Measurements from ENCODE around the gene GRIA3.

GRIA3 gene

GRCh38 chrX:123487669-123488068 is 303.6 kb downstream of the GRIA3 start:
- no peaks in the 10 kb centered on the region for H3K36me3 ChIP-seq (ENCODE audit: control insufficient read depth in 1 of 2, insufficient read depth in 2 of 2, low read depth in 1 of 2, low read length in 2 of 2)
- H3K79me1 ChIP-seq (replicated peaks; ENCODE audit: low read length, poor library complexity, severe bottlenecking), result no peaks in the 10 kb centered on the region
- no peak overlapping the region for H3K4me3 ChIP-seq (ENCODE audit: insufficient read depth in 1 of 2, low read depth in 1 of 2, low read length in 2 of 2)
- H3K23ac ChIP-seq (ENCODE audit: low read length in 2 of 2), result no peak overlapping the region
- H3K9ac ChIP-seq (ENCODE audit: low read length), result no peak overlapping the region
- no peak overlapping the region for H4K8ac ChIP-seq (ENCODE audit: low read length)
- H4K91ac ChIP-seq (ENCODE audit: low read length), result no peak overlapping the region
- no peaks in the 10 kb centered on the region for H3K9me3 ChIP-seq (ENCODE audit: control insufficient read depth, low read length)
- H3K27ac ChIP-seq (ENCODE audit: low read length, poor library complexity, severe bottlenecking), result no peak overlapping the region
- 44% methylated on average over 1 of the region's 3 CpGs for WGBS
- no peak overlapping the region for H2AK5ac ChIP-seq (ENCODE audit: low read length, severe bottlenecking)
- no peak overlapping the region for H2BK12ac ChIP-seq (ENCODE audit: low read length in 2 of 2)
- H2AFZ ChIP-seq (ENCODE audit: low read depth, low read length), result no peak overlapping the region
- no peaks in the 10 kb centered on the region for H3K4me1 ChIP-seq (ENCODE audit: control insufficient read depth, insufficient read depth, low read depth, low read length)
- H2BK120ac ChIP-seq (ENCODE audit: low read depth, low read length), result no peak overlapping the region
- H3K4ac ChIP-seq (ENCODE audit: low read depth in 1 of 2, low read length in 2 of 2), result no peak overlapping the region
- no peak for DNase-seq
- no peak overlapping the region for H3K18ac ChIP-seq (ENCODE audit: low read depth in 1 of 2, low read length in 2 of 2)
- H2BK5ac ChIP-seq (ENCODE audit: low read depth, low read length, poor library complexity, severe bottlenecking), result no peak overlapping the region
- no peak overlapping the region for H3K4me2 ChIP-seq (ENCODE audit: low read length, poor library complexity, severe bottlenecking)
- no peak overlapping the region for H3K14ac ChIP-seq (ENCODE audit: low read length in 2 of 2)
- H3K27me3 ChIP-seq (ENCODE audit: control insufficient read depth in 1 of 2, insufficient read depth in 1 of 2, low read length in 2 of 2), result no peaks in the 10 kb centered on the region
- no peak overlapping the region for H2BK15ac ChIP-seq (ENCODE audit: low read depth, poor library complexity, severe bottlenecking)

GRCh38 chrX:123489011-123489410 is 304.9 kb downstream of the GRIA3 start:
- peak; percentile 2 for DNase-seq
- no peak overlapping the region for H2AFZ ChIP-seq (ENCODE audit: low read depth, low read length)
- no peak overlapping the region for H3K4me2 ChIP-seq (ENCODE audit: low read length, poor library complexity, severe bottlenecking)
- no peaks in the 10 kb centered on the region for H3K36me3 ChIP-seq (ENCODE audit: control insufficient read depth in 1 of 2, insufficient read depth in 2 of 2, low read depth in 1 of 2, low read length in 2 of 2)
- no peak overlapping the region for H3K23ac ChIP-seq (ENCODE audit: low read length in 2 of 2)
- no peaks in the 10 kb centered on the region for H3K79me1 ChIP-seq (replicated peaks; ENCODE audit: low read length, poor library complexity, severe bottlenecking)
- no peak overlapping the region for H4K91ac ChIP-seq (ENCODE audit: low read length)
- no peak overlapping the region for H2BK5ac ChIP-seq (ENCODE audit: low read depth, low read length, poor library complexity, severe bottlenecking)
- H3K4me1 ChIP-seq (ENCODE audit: control insufficient read depth, insufficient read depth, low read depth, low read length), result no peaks in the 10 kb centered on the region
- H2AK5ac ChIP-seq (ENCODE audit: low read length, severe bottlenecking), result no peak overlapping the region
- H3K9me3 ChIP-seq (ENCODE audit: control insufficient read depth, low read length), result no peaks in the 10 kb centered on the region
- no peak overlapping the region for H3K4me3 ChIP-seq (ENCODE audit: insufficient read depth in 1 of 2, low read depth in 1 of 2, low read length in 2 of 2)
- no peaks in the 10 kb centered on the region for H3K27me3 ChIP-seq (ENCODE audit: control insufficient read depth in 1 of 2, insufficient read depth in 1 of 2, low read length in 2 of 2)
- H3K14ac ChIP-seq (ENCODE audit: low read length in 2 of 2), result no peak overlapping the region
- no peak overlapping the region for H2BK120ac ChIP-seq (ENCODE audit: low read depth, low read length)
- no peak overlapping the region for H2BK15ac ChIP-seq (ENCODE audit: low read depth, poor library complexity, severe bottlenecking)
- H3K9ac ChIP-seq (ENCODE audit: low read length), result no peak overlapping the region
- no peak overlapping the region for H3K18ac ChIP-seq (ENCODE audit: low read depth in 1 of 2, low read length in 2 of 2)
- no peak overlapping the region for H3K4ac ChIP-seq (ENCODE audit: low read depth in 1 of 2, low read length in 2 of 2)
- WGBS, result no CpG with 5 or more reads among the region's 1 CpG
- no peak overlapping the region for H2BK12ac ChIP-seq (ENCODE audit: low read length in 2 of 2)
- H3K27ac ChIP-seq (ENCODE audit: low read length, poor library complexity, severe bottlenecking), result no peak overlapping the region
- H4K8ac ChIP-seq (ENCODE audit: low read length), result no peak overlapping the region

- H2AK5ac ChIP-seq (ENCODE audit: low read length, severe bottlenecking), result no peak overlapping the region
- H3K9me3 ChIP-seq (ENCODE audit: control insufficient read depth, low read length), result no peaks in the 10 kb centered on the region
- H3K79me1 ChIP-seq (replicated peaks; ENCODE audit: low read length, poor library complexity, severe bottlenecking), result no peaks in the 10 kb centered on the region
- no peaks in the 10 kb centered on the region for H3K27me3 ChIP-seq (ENCODE audit: control insufficient read depth in 1 of 2, insufficient read depth in 1 of 2, low read length in 2 of 2)
- no peak overlapping the region for H3K14ac ChIP-seq (ENCODE audit: low read length in 2 of 2)
- no peak overlapping the region for H4K8ac ChIP-seq (ENCODE audit: low read length)
- no peak for DNase-seq
- H3K4me1 ChIP-seq (ENCODE audit: control insufficient read depth, insufficient read depth, low read depth, low read length), result no peaks in the 10 kb centered on the region
- H2AFZ ChIP-seq (ENCODE audit: low read depth, low read length), result no peak overlapping the region
- H2BK5ac ChIP-seq (ENCODE audit: low read depth, low read length, poor library complexity, severe bottlenecking), result no peak overlapping the region
- H3K36me3 ChIP-seq (ENCODE audit: control insufficient read depth in 1 of 2, insufficient read depth in 2 of 2, low read depth in 1 of 2, low read length in 2 of 2), result no peaks in the 10 kb centered on the region
- no peak overlapping the region for H2BK15ac ChIP-seq (ENCODE audit: low read depth, poor library complexity, severe bottlenecking)
- H3K4me3 ChIP-seq (ENCODE audit: insufficient read depth in 1 of 2, low read depth in 1 of 2, low read length in 2 of 2), result no peak overlapping the region
- H3K4ac ChIP-seq (ENCODE audit: low read depth in 1 of 2, low read length in 2 of 2), result no peak overlapping the region
- no peak overlapping the region for H3K23ac ChIP-seq (ENCODE audit: low read length in 2 of 2)
- H3K27ac ChIP-seq (ENCODE audit: low read length, poor library complexity, severe bottlenecking), result no peak overlapping the region
- 56% methylated on average over 1 of the region's 1 CpG for WGBS
- H3K4me2 ChIP-seq (ENCODE audit: low read length, poor library complexity, severe bottlenecking), result no peak overlapping the region
- H2BK12ac ChIP-seq (ENCODE audit: low read length in 2 of 2), result no peak overlapping the region
- H2BK120ac ChIP-seq (ENCODE audit: low read depth, low read length), result no peak overlapping the region
- H3K9ac ChIP-seq (ENCODE audit: low read length), result no peak overlapping the region
- no peak overlapping the region for H3K18ac ChIP-seq (ENCODE audit: low read depth in 1 of 2, low read length in 2 of 2)
- no peak overlapping the region for H4K91ac ChIP-seq (ENCODE audit: low read length)
Observed at GRCh38 chrX:123493857-123494256, 309.8 kb downstream of the GRIA3 start.

GRCh38 chrX:123499787-123500186 is 315.7 kb downstream of the GRIA3 start:
- H4K8ac ChIP-seq (ENCODE audit: low read length), result no peak overlapping the region
- no peak overlapping the region for H2BK15ac ChIP-seq (ENCODE audit: low read depth, poor library complexity, severe bottlenecking)
- H3K9me3 ChIP-seq (ENCODE audit: control insufficient read depth, low read length), result no peaks in the 10 kb centered on the region
- H2BK5ac ChIP-seq (ENCODE audit: low read depth, low read length, poor library complexity, severe bottlenecking), result no peak overlapping the region
- no peak overlapping the region for H2AFZ ChIP-seq (ENCODE audit: low read depth, low read length)
- H2BK12ac ChIP-seq (ENCODE audit: low read length in 2 of 2), result no peak overlapping the region
- no peak overlapping the region for H3K4me2 ChIP-seq (ENCODE audit: low read length, poor library complexity, severe bottlenecking)
- no peak overlapping the region for H3K9ac ChIP-seq (ENCODE audit: low read length)
- H3K4me1 ChIP-seq (ENCODE audit: control insufficient read depth, insufficient read depth, low read depth, low read length), result no peaks in the 10 kb centered on the region
- no peak overlapping the region for H4K91ac ChIP-seq (ENCODE audit: low read length)
- no peaks in the 10 kb centered on the region for H3K27me3 ChIP-seq (ENCODE audit: control insufficient read depth in 1 of 2, insufficient read depth in 1 of 2, low read length in 2 of 2)
- DNase-seq, result no peak
- H3K36me3 ChIP-seq (ENCODE audit: control insufficient read depth in 1 of 2, insufficient read depth in 2 of 2, low read depth in 1 of 2, low read length in 2 of 2), result no peaks in the 10 kb centered on the region
- no peak overlapping the region for H2BK120ac ChIP-seq (ENCODE audit: low read depth, low read length)
- WGBS, result 95% methylated on average over 7 of the region's 7 CpGs
- no peak overlapping the region for H3K4me3 ChIP-seq (ENCODE audit: insufficient read depth in 1 of 2, low read depth in 1 of 2, low read length in 2 of 2)
- H3K79me1 ChIP-seq (replicated peaks; ENCODE audit: low read length, poor library complexity, severe bottlenecking), result no peaks in the 10 kb centered on the region
- H3K18ac ChIP-seq (ENCODE audit: low read depth in 1 of 2, low read length in 2 of 2), result no peak overlapping the region
- no peak overlapping the region for H3K23ac ChIP-seq (ENCODE audit: low read length in 2 of 2)
- H3K4ac ChIP-seq (ENCODE audit: low read depth in 1 of 2, low read length in 2 of 2), result no peak overlapping the region
- H3K27ac ChIP-seq (ENCODE audit: low read length, poor library complexity, severe bottlenecking), result no peak overlapping the region
- H3K14ac ChIP-seq (ENCODE audit: low read length in 2 of 2), result no peak overlapping the region
- H2AK5ac ChIP-seq (ENCODE audit: low read length, severe bottlenecking), result no peak overlapping the region
